DOHH2 (cell line): Measurements from ENCODE around the gene CUBN.

Experiments used
- H3F3A ChIP-seq: fragments of 200-600 bp; sonication (generic), shearing (Covaris generic); 2 replicates; pipeline ENCODE4 v1.6.0; 2016; ENCODE audit warnings: antibody characterized with exemption, mild to moderate bottlenecking; ENCODE audit not compliant: control insufficient read depth, insufficient read depth
- H3K27ac ChIP-seq: fragments of 200-600 bp; sonication (generic); 2 replicates; pipeline ENCODE4 v1.5.1; 2014; ENCODE audit warnings: low read depth, mild to moderate bottlenecking, low read length, moderate library complexity
- H3K27me3 ChIP-seq: fragments of 200-600 bp; sonication (generic); 2 replicates; pipeline ENCODE4 v1.6.1; 2014; ENCODE audit warnings: mild to moderate bottlenecking, low read length, mixed read lengths; ENCODE audit not compliant: control insufficient read depth
- H3K36me3 ChIP-seq: fragments of 200-600 bp; sonication (generic); 2 replicates; pipeline ENCODE4 v1.6.1; 2014; ENCODE audit warnings: mild to moderate bottlenecking, low read length, moderate library complexity, mixed read lengths; ENCODE audit not compliant: control insufficient read depth
- H3K4me1 ChIP-seq: fragments of 200-600 bp; sonication (generic); 2 replicates; pipeline ENCODE4 v1.6.1; 2014; ENCODE audit warnings: mild to moderate bottlenecking, low read length, mixed read lengths; ENCODE audit not compliant: control insufficient read depth
- H3K4me2 ChIP-seq: fragments of 200-600 bp; sonication (generic); 2 replicates; pipeline ENCODE4 v1.6.0; 2014; ENCODE audit warnings: mild to moderate bottlenecking, low read length, moderate library complexity
- H3K4me3 ChIP-seq: fragments of 200-600 bp; sonication (generic); 2 replicates; pipeline ENCODE4 v1.5.1; 2014; ENCODE audit warnings: mild to moderate bottlenecking, low read length, mixed read lengths
- H3K79me2 ChIP-seq: fragments of 200-600 bp; sonication (generic); 2 replicates; pipeline ENCODE4 v1.6.1; 2014; ENCODE audit warnings: mild to moderate bottlenecking, low read length, mixed read lengths; ENCODE audit not compliant: control insufficient read depth
- H3K9me2 ChIP-seq: fragments of 200-600 bp; sonication (generic); replicated peaks from 2 replicates; pipeline ENCODE4 v1.6.1; 2014; ENCODE audit warnings: mild to moderate bottlenecking, low read length, mixed read lengths; ENCODE audit not compliant: control insufficient read depth
- H3K9me3 ChIP-seq: fragments of 200-600 bp; sonication (generic); 2 replicates; pipeline ENCODE4 v1.6.1; 2014; ENCODE audit warnings: antibody characterized with exemption, low read length, mixed read lengths; ENCODE audit not compliant: control insufficient read depth, insufficient read depth
- H4K20me1 ChIP-seq: fragments of 200-600 bp; sonication (generic); 2 replicates; pipeline ENCODE4 v1.6.0; 2014; ENCODE audit warnings: low read depth, mild to moderate bottlenecking, antibody characterized with exemption, low read length, moderate library complexity; ENCODE audit not compliant: control insufficient read depth, insufficient read depth
- EZH2phosphoT487 ChIP-seq: fragments of 200-600 bp; sonication (generic); IDR thresholded peaks from 2 replicates; pipeline ENCODE4 v1.6.1; 2017; ENCODE audit warnings: borderline replicate concordance, mild to moderate bottlenecking, antibody characterized with exemption, low read length, moderate library complexity, mixed read lengths
- TF ChIP-seq, protein P1 (sequence below): fragments of 200-600 bp; sonication (generic); IDR thresholded peaks from one replicate; pipeline ENCODE4 v1.5.1; 2014; ENCODE audit warnings: antibody characterized with exemption, mild to moderate bottlenecking, low read depth, low read length; ENCODE audit not compliant: poor library complexity, severe bottlenecking

The CUBN gene

DNA sequence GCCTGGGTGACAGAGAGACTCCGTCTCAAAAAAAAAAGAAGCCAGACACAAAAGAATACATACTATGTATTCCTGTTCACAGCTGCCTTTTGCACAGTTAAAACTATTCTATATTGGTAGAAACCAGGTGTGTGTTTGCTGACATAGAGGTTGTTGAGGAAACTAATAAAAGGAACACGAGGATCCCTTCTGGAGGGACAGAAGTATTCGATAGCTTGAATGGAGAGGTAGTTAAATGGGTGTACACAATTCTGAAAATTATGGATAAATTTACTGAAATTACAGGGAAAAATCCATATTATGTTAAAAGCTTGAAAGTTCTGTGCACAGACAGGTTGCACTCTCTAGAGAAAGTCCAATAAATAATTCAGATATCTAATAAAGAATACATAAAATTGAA, 71.5 kb downstream of the CUBN start:
- H3K27ac ChIP-seq = no peak overlapping the region
- H3K4me3 ChIP-seq = no peak overlapping the region
- H3F3A ChIP-seq = no peaks in the 10 kb centered on the region
- TF ChIP-seq, protein P1, sequence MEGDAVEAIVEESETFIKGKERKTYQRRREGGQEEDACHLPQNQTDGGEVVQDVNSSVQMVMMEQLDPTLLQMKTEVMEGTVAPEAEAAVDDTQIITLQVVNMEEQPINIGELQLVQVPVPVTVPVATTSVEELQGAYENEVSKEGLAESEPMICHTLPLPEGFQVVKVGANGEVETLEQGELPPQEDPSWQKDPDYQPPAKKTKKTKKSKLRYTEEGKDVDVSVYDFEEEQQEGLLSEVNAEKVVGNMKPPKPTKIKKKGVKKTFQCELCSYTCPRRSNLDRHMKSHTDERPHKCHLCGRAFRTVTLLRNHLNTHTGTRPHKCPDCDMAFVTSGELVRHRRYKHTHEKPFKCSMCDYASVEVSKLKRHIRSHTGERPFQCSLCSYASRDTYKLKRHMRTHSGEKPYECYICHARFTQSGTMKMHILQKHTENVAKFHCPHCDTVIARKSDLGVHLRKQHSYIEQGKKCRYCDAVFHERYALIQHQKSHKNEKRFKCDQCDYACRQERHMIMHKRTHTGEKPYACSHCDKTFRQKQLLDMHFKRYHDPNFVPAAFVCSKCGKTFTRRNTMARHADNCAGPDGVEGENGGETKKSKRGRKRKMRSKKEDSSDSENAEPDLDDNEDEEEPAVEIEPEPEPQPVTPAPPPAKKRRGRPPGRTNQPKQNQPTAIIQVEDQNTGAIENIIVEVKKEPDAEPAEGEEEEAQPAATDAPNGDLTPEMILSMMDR = no peak
- no peak for TF ChIP-seq EZH2phosphoT487
- H3K9me3 ChIP-seq = no peaks in the 10 kb centered on the region
- H4K20me1 ChIP-seq = no peaks in the 10 kb centered on the region
- H3K79me2 ChIP-seq = no peaks in the 10 kb centered on the region
- H3K36me3 ChIP-seq = no peaks in the 10 kb centered on the region
- no peaks in the 10 kb centered on the region for H3K9me2 ChIP-seq
- no peak overlapping the region for H3K4me2 ChIP-seq
- no peaks in the 10 kb centered on the region for H3K27me3 ChIP-seq
- no peaks in the 10 kb centered on the region for H3K4me1 ChIP-seq

- no peaks in the 10 kb centered on the region for H3K27me3 ChIP-seq
- no peaks in the 10 kb centered on the region for H3K9me3 ChIP-seq
- H3K4me2 ChIP-seq = no peak overlapping the region
- no peak overlapping the region for H3K27ac ChIP-seq
- H3K79me2 ChIP-seq = no peaks in the 10 kb centered on the region
- H3K4me3 ChIP-seq = no peak overlapping the region
- H3K36me3 ChIP-seq = no peaks in the 10 kb centered on the region
- TF ChIP-seq, protein P1 = no peak
- no peak for TF ChIP-seq EZH2phosphoT487
- H3K4me1 ChIP-seq = no peaks in the 10 kb centered on the region
- H4K20me1 ChIP-seq = no peaks in the 10 kb centered on the region
- no peaks in the 10 kb centered on the region for H3K9me2 ChIP-seq
- H3F3A ChIP-seq = no peaks in the 10 kb centered on the region
Measured at GRCh38 chr10:17056781-17057428, 72.7 kb downstream of the CUBN start.

DNA sequence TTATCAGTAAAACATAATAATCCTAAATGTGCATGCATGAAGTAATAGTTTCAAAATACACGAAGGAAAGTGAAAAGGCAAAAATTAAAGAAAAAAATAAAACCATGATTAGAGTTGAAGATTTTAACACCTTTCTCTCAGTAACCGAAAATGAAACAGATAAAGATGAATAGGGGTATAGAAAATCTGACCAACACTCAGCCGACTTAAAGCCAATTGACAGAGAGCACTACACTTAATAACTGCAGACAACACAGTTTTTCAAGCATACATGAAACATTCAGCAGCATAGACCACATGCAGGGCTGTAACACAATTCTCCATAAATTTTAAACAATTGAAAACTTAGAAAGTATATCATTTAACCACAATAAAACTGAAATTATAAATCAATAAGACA, 76.1 kb downstream of the CUBN start:
- H3K36me3 ChIP-seq = no peaks in the 10 kb centered on the region
- no peaks in the 10 kb centered on the region for H3F3A ChIP-seq
- no peaks in the 10 kb centered on the region for H3K9me3 ChIP-seq
- no peak overlapping the region for H3K4me3 ChIP-seq
- no peak overlapping the region for H3K4me2 ChIP-seq
- H3K4me1 ChIP-seq = no peaks in the 10 kb centered on the region
- TF ChIP-seq, protein P1 = no peak
- no peak for TF ChIP-seq EZH2phosphoT487
- H3K9me2 ChIP-seq = no peaks in the 10 kb centered on the region
- H3K27ac ChIP-seq = no peak overlapping the region
- H3K27me3 ChIP-seq = no peaks in the 10 kb centered on the region
- H4K20me1 ChIP-seq = no peaks in the 10 kb centered on the region
- no peaks in the 10 kb centered on the region for H3K79me2 ChIP-seq
